WERI-Rb-1 (cell line): ENCODE results near the gene USF3.

Experiments used
- DNase-seq: peaks from one replicate; pipeline ENCODE4 v3.0.0-alpha.2; 2020
- H3K27ac ChIP-seq: fragments of 250-450 bp; sonication (Bioruptor Pico); 2 replicates; pipeline ENCODE4 v1.5.1; 2020; ENCODE audit warnings: mild to moderate bottlenecking, moderate library complexity
- H3K27me3 ChIP-seq: fragments of 250-450 bp; sonication (Bioruptor Pico); 2 replicates; pipeline ENCODE4 v1.5.1; 2021; ENCODE audit warnings: mild to moderate bottlenecking, low read depth, moderate library complexity; ENCODE audit not compliant: insufficient read depth, severe bottlenecking
- H3K36me3 ChIP-seq: fragments of 250-450 bp; sonication (Bioruptor Pico); 2 replicates; pipeline ENCODE4 v1.5.1; 2020; ENCODE audit warnings: mild to moderate bottlenecking, moderate library complexity
- H3K4me3 ChIP-seq: 2 replicates; pipeline ENCODE4 v1.5.1; 2011; ENCODE audit warnings: low read depth, mild to moderate bottlenecking, control low read depth, low read length
- H3K9me3 ChIP-seq: fragments of 250-450 bp; sonication (Bioruptor Pico); 2 replicates; pipeline ENCODE4 v1.5.1; 2021; ENCODE audit warnings: mild to moderate bottlenecking, moderate library complexity; ENCODE audit not compliant: severe bottlenecking
- CTCF ChIP-seq: IDR thresholded peaks from 2 replicates; pipeline ENCODE4 v1.5.1; 2011; ENCODE audit warnings: low read depth, mild to moderate bottlenecking, control low read depth, inconsistent platforms, low read length

USF3 gene

DNA sequence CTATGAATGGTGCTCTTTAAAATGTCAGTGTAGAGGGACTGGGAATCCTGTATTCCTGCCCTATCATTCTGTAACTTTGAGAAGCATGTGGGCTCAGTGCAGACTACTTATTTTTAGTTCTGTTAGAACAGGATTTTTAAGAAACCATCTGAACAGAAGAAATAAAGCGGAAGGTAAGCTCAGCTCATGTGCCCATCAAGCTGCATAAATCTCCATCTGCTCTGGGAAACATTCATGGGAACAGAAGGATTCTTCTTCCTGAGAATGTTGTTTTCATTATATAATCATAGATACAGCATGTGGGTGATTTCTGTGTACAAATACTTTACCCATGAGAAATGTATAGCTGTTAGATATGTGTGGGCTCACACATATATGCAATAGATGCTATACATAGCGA is 94.2 kb downstream of the USF3 start:
- H3K9me3 ChIP-seq: no peaks in the 10 kb centered on the region
- no peak for TF ChIP-seq CTCF
- DNase-seq: no peak
- H3K36me3 ChIP-seq: no peaks in the 10 kb centered on the region
- no peak overlapping the region for H3K4me3 ChIP-seq
- no peak overlapping the region for H3K27ac ChIP-seq
- H3K27me3 ChIP-seq: peaks cover 3% of the 10 kb centered on the region

DNA sequence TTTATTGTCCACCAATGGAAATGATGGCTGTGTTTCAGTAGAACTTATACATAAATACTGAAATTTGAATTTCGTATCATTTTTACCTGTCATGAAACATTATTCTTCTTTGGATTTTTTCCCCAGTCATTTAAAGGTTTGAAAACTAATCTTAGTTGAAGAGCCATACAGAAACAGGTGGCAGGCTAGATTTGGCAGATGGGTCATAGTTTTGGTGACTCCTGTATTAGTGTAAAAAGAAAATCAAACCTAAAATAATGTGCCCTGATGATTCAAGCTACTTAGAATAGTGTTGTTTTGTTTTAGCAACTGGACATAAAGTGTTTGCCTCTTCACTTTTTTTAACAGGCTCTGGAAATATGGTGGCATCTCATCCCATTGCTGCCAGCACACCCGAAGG is 95.2 kb downstream of the USF3 start:
- H3K27me3 ChIP-seq: peaks cover 3% of the 10 kb centered on the region
- no peaks in the 10 kb centered on the region for H3K9me3 ChIP-seq
- H3K27ac ChIP-seq: no peak overlapping the region
- H3K4me3 ChIP-seq: no peak overlapping the region
- no peak for TF ChIP-seq CTCF
- no peaks in the 10 kb centered on the region for H3K36me3 ChIP-seq
- DNase-seq: no peak

DNA sequence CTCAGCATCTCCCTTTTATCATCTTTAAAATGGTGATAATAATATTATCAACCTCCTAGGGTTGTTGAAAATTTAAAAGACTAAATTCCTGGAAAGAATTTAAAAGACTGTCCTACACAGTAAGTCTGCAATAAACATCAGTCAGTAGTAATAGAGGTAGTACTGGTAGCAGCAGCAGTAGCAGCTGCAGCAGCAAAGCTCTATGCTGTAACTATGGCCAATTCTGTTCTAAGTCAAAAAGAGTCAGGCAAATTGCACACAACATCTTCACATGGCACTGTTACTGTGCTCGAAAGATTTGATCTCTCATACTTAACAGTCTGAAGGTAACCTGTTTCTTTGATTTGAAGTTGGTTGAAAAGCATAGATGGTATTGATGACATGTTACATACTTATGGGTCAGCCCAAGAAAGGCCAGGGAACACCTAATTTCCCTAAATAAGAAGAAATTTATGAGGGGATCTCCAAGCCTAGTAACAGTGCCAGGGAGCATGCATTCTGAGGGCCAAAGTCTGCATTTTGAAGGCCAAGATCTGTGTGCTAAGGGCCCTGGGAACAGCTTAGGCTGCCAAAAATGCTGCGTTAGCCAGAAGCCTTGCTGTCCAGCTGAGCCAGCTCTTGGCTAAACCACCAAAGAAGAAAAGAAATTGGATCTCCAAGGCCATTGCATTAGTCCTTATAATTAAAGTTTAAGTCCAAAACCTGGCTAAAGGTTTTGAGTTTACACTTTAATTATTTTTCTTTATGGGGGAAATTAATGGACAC is 95.8 kb downstream of the USF3 start:
- H3K9me3 ChIP-seq: no peaks in the 10 kb centered on the region
- no peak overlapping the region for H3K4me3 ChIP-seq
- H3K27me3 ChIP-seq: peaks cover 3% of the 10 kb centered on the region
- H3K27ac ChIP-seq: no peak overlapping the region
- TF ChIP-seq CTCF: no peak
- no peak for DNase-seq
- H3K36me3 ChIP-seq: no peaks in the 10 kb centered on the region
